Gastrocnemius medialis (tissue), 4 donors: ENCODE data around the gene PDF. TPM values are rescaled to one million over a fixed set of nuclear protein-coding genes. Genes with fewer than 3 reads are reported as not detected.
"Not testable (repeated sequence)": the region's sequence is repeated elsewhere in the genome, so short reads cannot be mapped to it uniquely, and the experiment has no call there.

ENCODE experiments used
- ATAC-seq, 2 donors: fragments of 150-250 bp; one replicate each; pipeline ENCODE4 v1.9.1; 2016
- DNase-seq, 2 donors: peaks; one replicate each; pipeline ENCODE4 v3.0.0-alpha.2; 2019
- H3K27ac ChIP-seq, 4 donors: fragments of 200-600 bp; sonication (generic); 1 replicate in 1 of 4; 2 replicates in 3 of 4; pipeline ENCODE4 v1.5.1; 2016 to 2018; ENCODE audit warnings: mild to moderate bottlenecking in 2 of 4, moderate library complexity in 1 of 4
- H3K27me3 ChIP-seq, 3 donors: fragments of 200-600 bp; sonication (generic) in 2 of 3; 1 replicate in 1 of 3; 2 replicates in 2 of 3; pipeline versions ENCODE4 v1.5.1 to v1.6.0; 2016 to 2019; ENCODE audit warnings: mild to moderate bottlenecking in 1 of 3, moderate library complexity in 1 of 3
- H3K36me3 ChIP-seq, 2 donors: fragments of 200-600 bp; sonication (generic) in 1 of 2; one replicate each; pipeline ENCODE4 v1.5.1; 2017 to 2018
- H3K4me1 ChIP-seq, 2 donors: fragments of 200-600 bp; sonication (generic) in 1 of 2; one replicate each; pipeline ENCODE4 v1.5.1; 2016 to 2017; ENCODE audit warnings: mild to moderate bottlenecking in 2 of 2
- H3K4me3 ChIP-seq, 4 donors: fragments of 200-600 bp; sonication (generic) in 3 of 4; 1 replicate in 1 of 4; 2 replicates in 3 of 4; pipeline ENCODE4 v1.5.1; 2016 to 2019; ENCODE audit warnings: mild to moderate bottlenecking in 2 of 4
- H3K9me3 ChIP-seq, 3 donors: fragments of 200-600 bp; sonication (generic) in 2 of 3; 1 replicate in 1 of 3; 2 replicates in 2 of 3; pipeline ENCODE4 v1.5.1; 2016 to 2019
- POLR2A ChIP-seq, 2 donors: fragments of 450-650 bp; IDR thresholded peaks; one replicate each; pipeline ENCODE4 v1.6.1; 2017; ENCODE audit warnings: antibody characterized with exemption in 2 of 2, mild to moderate bottlenecking in 2 of 2, moderate library complexity in 2 of 2
- in situ Hi-C, 4 donors: fragments of 200-750 bp; cut with MboI; loops; one replicate each; pipeline versions ENCODE4 v1.15.0 to v1.8.0; 2017; ENCODE audit warnings: low sequenced_read_pairs in 4 of 4
- intact Hi-C: fragments of 100-400 bp; cut with DNase I; formaldehyde crosslinking; loops from one replicate; pipeline ENCODE4 v1.15.1; 2023; ENCODE audit warnings: low total_unique reads
- total RNA-seq, 4 donors: library from RNA; depleted of rRNA; stranded (reverse); fragments of >200 nt; gene quantifications; one replicate each; pipeline versions ENCODE4 v1.1.0 to v1.2.3, GENCODE V29; 2016
- TF ChIP-seq, protein P1 (sequence below), 5 experiments: fragments of 450-650 bp in 3 of 5; fragments of 200-600 bp in 2 of 5; sonication (generic) in 2 of 5; IDR thresholded peaks in 4 of 5; conservative IDR thresholded peaks in 1 of 5; 1 replicate in 4 of 5; 2 replicates in 1 of 5; pipeline ENCODE4 v1.5.1; 2016 to 2019; ENCODE audit warnings: antibody characterized with exemption in 5 of 5, mild to moderate bottlenecking in 3 of 5, moderate library complexity in 3 of 5

PDF gene
- total RNA-seq, 4 donors from 2014 or later: 11.0 to 23.1 (median 16.8) TPM

- Histone ChIP-seq H3K4me1 (no peaks in the 10 kb centered on the region), H3K9me3 (no peaks in the 10 kb centered on the region), H3K36me3 (peaks cover 0 to 63% of the 10 kb centered on the region in 2 donors), H3K4me3 (no peak overlapping the region), H3K27ac (no peak overlapping the region), H3K27me3 (no peaks in the 10 kb centered on the region)
- TF ChIP-seq POLR2A (IDR thresholded peaks at IDR 0.05): no peak
- TF ChIP-seq, protein P1, sequence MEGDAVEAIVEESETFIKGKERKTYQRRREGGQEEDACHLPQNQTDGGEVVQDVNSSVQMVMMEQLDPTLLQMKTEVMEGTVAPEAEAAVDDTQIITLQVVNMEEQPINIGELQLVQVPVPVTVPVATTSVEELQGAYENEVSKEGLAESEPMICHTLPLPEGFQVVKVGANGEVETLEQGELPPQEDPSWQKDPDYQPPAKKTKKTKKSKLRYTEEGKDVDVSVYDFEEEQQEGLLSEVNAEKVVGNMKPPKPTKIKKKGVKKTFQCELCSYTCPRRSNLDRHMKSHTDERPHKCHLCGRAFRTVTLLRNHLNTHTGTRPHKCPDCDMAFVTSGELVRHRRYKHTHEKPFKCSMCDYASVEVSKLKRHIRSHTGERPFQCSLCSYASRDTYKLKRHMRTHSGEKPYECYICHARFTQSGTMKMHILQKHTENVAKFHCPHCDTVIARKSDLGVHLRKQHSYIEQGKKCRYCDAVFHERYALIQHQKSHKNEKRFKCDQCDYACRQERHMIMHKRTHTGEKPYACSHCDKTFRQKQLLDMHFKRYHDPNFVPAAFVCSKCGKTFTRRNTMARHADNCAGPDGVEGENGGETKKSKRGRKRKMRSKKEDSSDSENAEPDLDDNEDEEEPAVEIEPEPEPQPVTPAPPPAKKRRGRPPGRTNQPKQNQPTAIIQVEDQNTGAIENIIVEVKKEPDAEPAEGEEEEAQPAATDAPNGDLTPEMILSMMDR (IDR thresholded peaks at IDR 0.05 in 4 of 5, conservative IDR thresholded peaks at IDR 0.05 in 1 of 5): no peak
- DNase-seq (no peak), ATAC-seq (no peak)
- intact Hi-C loops: no loop called here
- in situ Hi-C loops: no loop called here
Observed at GRCh38 chr16:69365901-69366300, 35.5 kb upstream of the PDF start.

- ATAC-seq: no peak
- no peaks in the 10 kb centered on the region for H3K4me1 ChIP-seq
- in situ Hi-C loops: no loop called here
Observed at GRCh38 chr16:69364088-69364487, 33.7 kb upstream of the PDF start.

DNA sequence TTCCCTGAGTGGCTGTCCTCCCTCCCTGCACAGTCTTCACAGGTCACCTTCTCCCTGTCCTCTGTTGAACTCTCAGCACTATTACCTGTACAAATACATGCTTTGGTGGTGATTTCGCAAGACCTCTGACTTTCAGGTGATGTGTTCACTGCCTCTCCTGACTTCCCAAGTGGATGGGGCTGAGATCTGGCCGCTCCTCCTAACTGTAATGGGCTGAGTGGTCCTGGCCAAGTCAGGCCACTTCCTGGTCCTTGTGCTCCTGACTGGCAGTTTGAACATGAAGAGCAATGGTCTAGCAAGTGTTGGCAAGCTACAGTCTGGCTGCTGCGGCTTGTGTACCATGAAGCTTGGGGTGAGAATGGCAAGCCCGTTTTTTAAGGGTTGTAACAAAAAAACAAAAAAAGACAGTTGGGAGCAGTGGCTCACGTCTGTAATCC is 32.9 kb upstream of the PDF start:
- H3K36me3 ChIP-seq: peaks cover 0 to 44% of the 10 kb centered on the region in 2 donors
- H3K4me1 ChIP-seq: no peaks in the 10 kb centered on the region
- DNase-seq: no peak
- H3K9me3 ChIP-seq: no peaks in the 10 kb centered on the region
- no peak overlapping the region for H3K4me3 ChIP-seq
- TF ChIP-seq, protein P1 (IDR thresholded peaks at IDR 0.05 in 4 of 5, conservative IDR thresholded peaks at IDR 0.05 in 1 of 5): no peak
- no peak for TF ChIP-seq POLR2A (IDR thresholded peaks at IDR 0.05)
- intact Hi-C loops: no loop called here
- H3K27ac ChIP-seq: no peak overlapping the region
- ATAC-seq: no peak
- H3K27me3 ChIP-seq: no peaks in the 10 kb centered on the region
- in situ Hi-C loops: no loop called here

More at GRCh38 chr16:69364088-69364487, 33.7 kb upstream of the PDF start:
- Histone ChIP-seq H3K9me3 (no peaks in the 10 kb centered on the region), H3K4me3 (no peak overlapping the region), H3K27ac (no peak overlapping the region), H3K27me3 (no peaks in the 10 kb centered on the region), H3K36me3 (peaks cover 0 to 52% of the 10 kb centered on the region in 2 donors)
- no peak for DNase-seq
- intact Hi-C loops: no loop called here
- TF ChIP-seq POLR2A (IDR thresholded peaks at IDR 0.05): no peak
- TF ChIP-seq, protein P1 (IDR thresholded peaks at IDR 0.05 in 4 of 5, conservative IDR thresholded peaks at IDR 0.05 in 1 of 5): no peak

DNA sequence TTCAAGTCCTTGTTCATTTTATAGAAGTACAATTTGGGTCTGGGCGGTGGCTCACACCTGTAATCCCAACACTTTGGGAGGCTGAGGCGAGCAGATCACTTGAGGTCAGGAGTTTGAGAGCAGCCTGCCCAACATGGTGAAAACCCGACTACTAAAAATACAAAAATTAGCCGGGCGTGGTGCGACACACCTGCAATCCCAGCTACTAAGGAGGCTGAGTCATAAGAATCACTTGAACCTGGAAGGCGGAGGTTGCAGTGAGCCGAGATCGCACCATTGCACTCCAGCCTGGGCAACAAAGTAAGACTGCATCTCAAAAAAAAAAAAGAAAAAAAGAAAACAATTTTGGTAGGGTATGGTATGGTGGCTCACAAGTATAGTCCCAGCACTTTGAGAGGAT is 29.7 kb upstream of the PDF start:
- in situ Hi-C loops: not testable (repeated sequence)
- H3K36me3 ChIP-seq: peaks cover 0 to 12% of the 10 kb centered on the region in 2 donors

GRCh38 chr16:69351309-69352027 is 21.1 kb upstream of the PDF start, which contains the start of gene TMED6:
Gene TMED6, minus strand, starts transcription at chr16:69351786. Its CDS starts 33 bp downstream, at chr16:69351753.
- H3K4me1 ChIP-seq: peaks cover 3 to 4% of the 10 kb centered on the region in 2 donors
- ATAC-seq (no peak), DNase-seq (no peak)
- no peak within 1 kb of the TSS for H3K4me3 ChIP-seq
- H3K27ac ChIP-seq: no peak within 1 kb of the TSS
- H3K36me3 ChIP-seq: no peaks in the 10 kb centered on the region
- no peak for TF ChIP-seq POLR2A (IDR thresholded peaks at IDR 0.05)
- TF ChIP-seq, protein P1 (IDR thresholded peaks at IDR 0.05 in 4 of 5, conservative IDR thresholded peaks at IDR 0.05 in 1 of 5): no peak
- in situ Hi-C loops: no loop called here
- intact Hi-C loops: no loop called here
- H3K9me3 ChIP-seq: no peaks in the 10 kb centered on the region
- no peaks in the 10 kb centered on the region for H3K27me3 ChIP-seq

More for the DNA sequence above, 29.7 kb upstream of the PDF start:
- H3K27me3 ChIP-seq, ATAC-seq, intact Hi-C loops, H3K27ac ChIP-seq, H3K4me3 ChIP-seq, DNase-seq, H3K9me3 ChIP-seq: not testable (repeated sequence)
- peaks cover 9 to 11% of the 10 kb centered on the region in 2 donors for H3K4me1 ChIP-seq
